ENCODE data around the gene RBM4B. TPM values are rescaled to one million over a fixed set of nuclear protein-coding genes. Genes with fewer than 3 reads are reported as not detected.

Gene RBM4B
- total and polyA plus RNA-seq, 2 of the 13 experiments (the other 11 are each of a cell fraction or from before 2014, with no cell fraction given) = 25.8 to 32.4 TPM

- TF ChIP-seq LRRFIP1 (CRISPR knock-in tag; conservative IDR thresholded peaks at IDR 0.05) (no peak), IRX3 (CRISPR knock-in tag; IDR thresholded peaks at IDR 0.05; ENCODE audit: borderline replicate concordance, low read depth) (no peak), NRL (CRISPR knock-in tag; IDR thresholded peaks at IDR 0.05; ENCODE audit: borderline replicate concordance) (no peak), HDAC2 (CRISPR knock-in tag; IDR thresholded peaks at IDR 0.05) (peak; percentile 43; the same call in 1 of the 2 replicates), MTA3 (CRISPR knock-in tag; IDR thresholded peaks at IDR 0.05) (no peak), ZNF670 (CRISPR knock-in tag; IDR thresholded peaks at IDR 0.05; ENCODE audit: borderline replicate concordance) (no peak), MIXL1 (CRISPR knock-in tag; IDR thresholded peaks at IDR 0.05) (peak; percentile 48; the same call in 1 of the 2 replicates)
Observed at GRCh38 chr11:66674964-66675602, 2.6 kb downstream of the RBM4B start (continued).

GRCh38 chr11:66670816-66671215 is 6.9 kb downstream of the RBM4B start:
- H3K4me3 ChIP-seq (replicated peaks in 1 of 3; ENCODE audit: insufficient read depth in 1 of 3, low read depth in 2 of 3, low read length in 3 of 3) = no peak overlapping the region
- no TSS peak for BruUV-seq (replicated peaks)
- no peaks in the 10 kb centered on the region for H3K9me3 ChIP-seq (ENCODE audit: low read length)
- in situ Hi-C loops (cut with HindIII; ENCODE audit: extremely low pct_ligation_motif_present, low pct_unique_long_range_greater_than_20kb) = no loop called here
- DNase-seq (ENCODE audit: low spot score) = no peak
- peaks cover 9 to 33% of the 10 kb centered on the region in 2 experiments for H3K36me3 ChIP-seq (replicated peaks in 1 of 2; ENCODE audit: control insufficient read depth in 1 of 2, insufficient read depth in 2 of 2, low read length in 2 of 2)
- no peaks in the 10 kb centered on the region for H3K27me3 ChIP-seq (ENCODE audit: control insufficient read depth in 1 of 2, insufficient read depth in 2 of 2, low read length in 2 of 2)
- peaks cover 26% of the 10 kb centered on the region for H3K4me1 ChIP-seq (ENCODE audit: insufficient read depth, low read length)
- WGBS (ENCODE audit: low lambda C conversion rate) = 84% methylated on average over 5 of the region's 5 CpGs
- intact Hi-C loops (cut with micrococcal nuclease; ENCODE audit: unreplicated experiment) = no loop called here
- ATAC-seq = no peak; the same call in 2 of the 3 replicates
- ChIA-PET POLR2A (no interaction called here), CTCF (ENCODE audit: low intra/inter-chr PET ratio, low total read pairs) (no interaction called here)
- TF ChIP-seq ZNF678 (CRISPR knock-in tag; IDR thresholded peaks at IDR 0.05) (no peak), ZNF10 (CRISPR knock-in tag; IDR thresholded peaks at IDR 0.05; ENCODE audit: borderline replicate concordance, low read depth) (no peak), ZMAT5 (CRISPR knock-in tag; IDR thresholded peaks at IDR 0.05; ENCODE audit: borderline replicate concordance, low read depth) (no peak), ZNF609 (CRISPR knock-in tag; IDR thresholded peaks at IDR 0.05; ENCODE audit: borderline replicate concordance) (no peak)
- no peak overlapping the region for H3K4me2 ChIP-seq (ENCODE audit: low read depth, low read length)
- peaks cover 40% of the 10 kb centered on the region for H3K79me2 ChIP-seq (ENCODE audit: insufficient read depth, low read length)
- peaks cover 2% of the 10 kb centered on the region; the same call in 1 of the 2 replicates for H4K20me1 ChIP-seq (ENCODE audit: insufficient read depth, low read length)
- no peak overlapping the region for H2AFZ ChIP-seq (ENCODE audit: low read length)
- H3K9ac ChIP-seq (ENCODE audit: insufficient read depth, low read depth, low read length) = no peak overlapping the region
- no peak for FAIRE-seq
- H3K27ac ChIP-seq (ENCODE audit: extremely low read length, insufficient read depth, low read length) = no peak overlapping the region

Data from HepG2 (cell line).